Uterus (tissue), 4 donors: ENCODE measurements around the gene ITGA2. TPM values are rescaled to one million over a fixed set of nuclear protein-coding genes. Genes with fewer than 3 reads are reported as not detected.

Source experiments
- DNase-seq, 2 donors: peaks; one replicate each; pipeline ENCODE4 v3.0.0-alpha.2; 2019 to 2020
- H3K27ac ChIP-seq, 2 donors: fragments of 200-600 bp; sonication (generic); 1 replicate in 1 of 2; 2 replicates in 1 of 2; pipeline ENCODE4 v1.5.1; 2016 to 2018
- H3K27me3 ChIP-seq, 2 donors: fragments of 200-600 bp; sonication (generic); one replicate each; pipeline ENCODE4 v1.5.1; 2018 to 2019; ENCODE audit warnings: control low read depth in 1 of 2
- H3K36me3 ChIP-seq, 2 donors: fragments of 200-600 bp; sonication (generic); one replicate each; pipeline ENCODE4 v1.5.1; 2019; ENCODE audit warnings: control low read depth in 1 of 2
- H3K4me1 ChIP-seq, 2 donors: fragments of 200-600 bp; sonication (generic); one replicate each; pipeline ENCODE4 v1.5.1; 2018 to 2019; ENCODE audit warnings: control low read depth in 1 of 2
- H3K4me3 ChIP-seq, 2 donors: fragments of 200-600 bp; sonication (generic); 1 replicate in 1 of 2; 2 replicates in 1 of 2; pipeline ENCODE4 v1.5.1; 2018 to 2019; ENCODE audit warnings: mild to moderate bottlenecking in 1 of 2
- H3K9me3 ChIP-seq, 2 donors: fragments of 200-600 bp; sonication (generic); one replicate each; pipeline ENCODE4 v1.5.1; 2019; ENCODE audit warnings: control low read depth in 1 of 2
- POLR2A ChIP-seq, 2 donors: fragments of 450-650 bp; IDR thresholded peaks; one replicate each; pipeline ENCODE4 v1.6.1; 2016; ENCODE audit warnings: antibody characterized with exemption in 2 of 2, mild to moderate bottlenecking in 1 of 2, moderate library complexity in 1 of 2
- intact Hi-C: fragments of 100-400 bp; cut with DNase I; formaldehyde crosslinking; loops from one replicate; pipeline ENCODE4 v1.15.1; 2023; ENCODE audit warnings: low total_unique reads
- total RNA-seq, 4 donors: library from RNA; depleted of rRNA in 3 of 4; stranded (reverse); fragments of >200 nt in 3 of 4; gene quantifications; one replicate each; pipeline versions ENCODE4 v1.1.0 to v1.2.4, GENCODE V29; 2014 to 2023
- TF ChIP-seq, protein P1 (sequence below), 4 experiments: fragments of 200-600 bp in 2 of 4; fragments of 450-650 bp in 2 of 4; sonication (generic) in 2 of 4; IDR thresholded peaks; one replicate each; pipeline ENCODE4 v1.5.1; 2016 to 2019; ENCODE audit warnings: antibody characterized with exemption in 4 of 4, mild to moderate bottlenecking in 2 of 4, moderate library complexity in 1 of 4
- donor health status: DM: yes; HTN: yes; CAD: no.

The ITGA2 gene
- total RNA-seq, 4 donors from 2014 or later, result 1.3 to 22.4 (median 4.5) TPM

DNA sequence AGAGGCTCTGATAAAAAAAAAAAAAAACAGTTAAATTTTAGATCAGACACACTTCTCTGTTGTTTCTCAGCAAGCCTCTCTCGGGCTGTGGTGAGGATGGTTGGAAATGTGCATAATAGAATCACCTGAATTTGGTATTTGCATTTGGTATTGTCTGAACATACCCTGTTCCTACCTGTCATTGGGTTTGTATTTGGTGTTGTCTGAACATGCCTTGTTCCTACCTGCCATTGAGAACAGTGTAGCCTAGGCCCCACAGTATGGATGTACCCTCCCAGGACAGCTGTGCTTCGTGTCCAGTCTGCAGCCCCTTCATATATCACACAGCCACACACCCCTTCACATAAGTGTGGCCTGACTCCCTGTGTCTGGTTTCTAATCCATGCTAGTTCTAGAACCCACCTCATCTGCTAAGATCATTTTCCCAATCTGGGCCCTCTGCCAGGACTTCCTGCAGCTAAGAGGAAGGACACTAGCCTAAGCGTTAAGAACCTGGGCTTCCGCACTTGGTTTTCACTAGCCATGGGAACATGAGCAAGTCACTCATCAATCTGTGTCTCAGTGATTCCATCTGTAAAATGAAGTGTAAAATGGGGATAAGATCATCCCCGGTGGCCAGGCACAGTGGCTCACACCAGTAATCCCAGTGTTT is 49.2 kb downstream of the ITGA2 start:
- H3K9me3 ChIP-seq, result no peaks in the 10 kb centered on the region
- no peak overlapping the region for H3K4me3 ChIP-seq
- intact Hi-C loops, result no loop called here
- H3K4me1 ChIP-seq, result peaks cover 0 to 4% of the 10 kb centered on the region in 2 donors
- H3K36me3 ChIP-seq, result no peaks in the 10 kb centered on the region
- H3K27ac ChIP-seq, result no peak overlapping the region
- no peaks in the 10 kb centered on the region for H3K27me3 ChIP-seq
- no peak for DNase-seq
- no peak for TF ChIP-seq POLR2A (IDR thresholded peaks at IDR 0.05)
- TF ChIP-seq, protein P1, sequence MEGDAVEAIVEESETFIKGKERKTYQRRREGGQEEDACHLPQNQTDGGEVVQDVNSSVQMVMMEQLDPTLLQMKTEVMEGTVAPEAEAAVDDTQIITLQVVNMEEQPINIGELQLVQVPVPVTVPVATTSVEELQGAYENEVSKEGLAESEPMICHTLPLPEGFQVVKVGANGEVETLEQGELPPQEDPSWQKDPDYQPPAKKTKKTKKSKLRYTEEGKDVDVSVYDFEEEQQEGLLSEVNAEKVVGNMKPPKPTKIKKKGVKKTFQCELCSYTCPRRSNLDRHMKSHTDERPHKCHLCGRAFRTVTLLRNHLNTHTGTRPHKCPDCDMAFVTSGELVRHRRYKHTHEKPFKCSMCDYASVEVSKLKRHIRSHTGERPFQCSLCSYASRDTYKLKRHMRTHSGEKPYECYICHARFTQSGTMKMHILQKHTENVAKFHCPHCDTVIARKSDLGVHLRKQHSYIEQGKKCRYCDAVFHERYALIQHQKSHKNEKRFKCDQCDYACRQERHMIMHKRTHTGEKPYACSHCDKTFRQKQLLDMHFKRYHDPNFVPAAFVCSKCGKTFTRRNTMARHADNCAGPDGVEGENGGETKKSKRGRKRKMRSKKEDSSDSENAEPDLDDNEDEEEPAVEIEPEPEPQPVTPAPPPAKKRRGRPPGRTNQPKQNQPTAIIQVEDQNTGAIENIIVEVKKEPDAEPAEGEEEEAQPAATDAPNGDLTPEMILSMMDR (IDR thresholded peaks at IDR 0.05), result no peak

DNA sequence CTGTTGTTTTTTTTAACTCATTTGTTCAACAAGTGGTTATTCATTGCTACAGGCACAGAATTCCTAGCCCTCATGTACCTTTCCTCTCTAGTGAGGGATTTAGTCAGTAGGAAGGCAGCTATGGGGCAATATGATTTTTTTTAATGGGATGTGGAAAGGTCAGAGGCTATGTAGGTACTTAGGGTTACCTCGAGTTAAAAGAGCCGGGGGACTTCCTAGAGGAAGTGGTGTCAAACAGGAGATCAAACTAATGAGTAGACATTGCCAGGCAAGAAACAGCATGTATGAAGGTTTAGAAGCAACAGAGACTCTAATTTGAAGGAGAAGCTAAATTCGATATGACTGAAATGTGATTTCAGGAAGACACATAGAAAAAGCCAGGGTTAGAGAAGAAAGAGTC is 50.7 kb downstream of the ITGA2 start:
- H3K27me3 ChIP-seq, result no peaks in the 10 kb centered on the region
- intact Hi-C loops, result no loop called here
- H3K36me3 ChIP-seq, result no peaks in the 10 kb centered on the region
- H3K9me3 ChIP-seq, result no peaks in the 10 kb centered on the region
- no peak overlapping the region for H3K27ac ChIP-seq
- no peak for TF ChIP-seq POLR2A (IDR thresholded peaks at IDR 0.05)
- TF ChIP-seq, protein P1 (IDR thresholded peaks at IDR 0.05), result no peak
- H3K4me1 ChIP-seq, result peaks cover 0 to 4% of the 10 kb centered on the region in 2 donors
- no peak overlapping the region for H3K4me3 ChIP-seq
- no peak for DNase-seq

DNA sequence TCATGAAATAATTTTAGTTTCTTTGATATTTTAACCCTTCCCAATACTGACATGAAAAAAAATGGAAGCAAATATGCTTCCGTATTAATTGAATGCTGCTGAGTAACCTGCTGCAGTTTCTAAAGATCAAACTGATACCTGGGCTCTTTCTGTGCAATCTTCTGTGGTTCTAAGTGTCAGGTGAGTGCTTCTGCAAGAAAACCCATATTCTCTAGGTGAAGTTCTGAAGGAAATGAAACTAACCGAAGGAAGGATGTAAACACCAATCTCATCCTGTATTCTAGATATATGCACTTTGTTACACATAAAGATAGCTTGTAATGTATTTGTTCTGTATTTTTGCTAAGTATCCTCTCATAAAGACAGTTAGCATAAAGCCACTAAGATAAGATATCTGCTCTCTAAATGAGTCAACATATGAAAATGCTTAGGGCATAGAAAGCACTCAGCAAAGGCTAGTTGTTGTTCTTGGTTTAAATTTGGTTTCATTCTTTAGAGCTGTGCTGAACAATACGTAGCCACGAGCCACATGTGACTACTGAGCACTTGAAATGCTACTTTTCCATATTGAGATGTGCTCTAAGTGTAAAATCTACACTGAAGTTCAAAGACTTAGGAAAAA is 52.0 kb downstream of the ITGA2 start:
- Histone ChIP-seq H3K4me3 (no peak overlapping the region), H3K27me3 (no peaks in the 10 kb centered on the region), H3K36me3 (no peaks in the 10 kb centered on the region), H3K4me1 (peaks cover 0 to 4% of the 10 kb centered on the region in 2 donors), H3K9me3 (no peaks in the 10 kb centered on the region), H3K27ac (no peak overlapping the region)
- TF ChIP-seq POLR2A (IDR thresholded peaks at IDR 0.05), result no peak
- TF ChIP-seq, protein P1 (IDR thresholded peaks at IDR 0.05), result no peak
- DNase-seq, result no peak
- intact Hi-C loops, result no loop called here

DNA sequence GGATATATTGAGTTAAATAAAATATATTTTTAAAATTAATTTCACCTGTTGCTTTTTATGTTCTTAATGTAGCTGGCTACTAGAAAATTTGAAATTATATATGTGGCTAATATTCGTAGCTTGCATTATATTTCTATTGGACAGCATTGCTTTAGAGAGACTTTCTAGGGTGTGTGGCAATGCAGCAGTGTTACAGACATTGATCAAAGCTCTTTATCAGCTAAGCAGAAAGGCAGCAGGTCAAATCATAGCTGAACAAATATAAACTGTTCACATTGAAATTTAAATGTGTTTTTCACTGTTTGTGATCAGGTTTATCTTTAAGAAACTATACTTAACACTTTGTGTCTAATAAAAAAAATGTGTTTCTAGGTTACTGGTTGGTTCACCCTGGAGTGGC is 52.6 kb downstream of the ITGA2 start:
- intact Hi-C loops, result no loop called here
- no peak for DNase-seq
- Histone ChIP-seq H3K27me3 (no peaks in the 10 kb centered on the region), H3K9me3 (no peaks in the 10 kb centered on the region), H3K36me3 (no peaks in the 10 kb centered on the region), H3K4me3 (no peak overlapping the region), H3K27ac (no peak overlapping the region), H3K4me1 (peaks cover 0 to 4% of the 10 kb centered on the region in 2 donors)
- TF ChIP-seq, protein P1 (IDR thresholded peaks at IDR 0.05), result no peak
- TF ChIP-seq POLR2A (IDR thresholded peaks at IDR 0.05), result no peak

DNA sequence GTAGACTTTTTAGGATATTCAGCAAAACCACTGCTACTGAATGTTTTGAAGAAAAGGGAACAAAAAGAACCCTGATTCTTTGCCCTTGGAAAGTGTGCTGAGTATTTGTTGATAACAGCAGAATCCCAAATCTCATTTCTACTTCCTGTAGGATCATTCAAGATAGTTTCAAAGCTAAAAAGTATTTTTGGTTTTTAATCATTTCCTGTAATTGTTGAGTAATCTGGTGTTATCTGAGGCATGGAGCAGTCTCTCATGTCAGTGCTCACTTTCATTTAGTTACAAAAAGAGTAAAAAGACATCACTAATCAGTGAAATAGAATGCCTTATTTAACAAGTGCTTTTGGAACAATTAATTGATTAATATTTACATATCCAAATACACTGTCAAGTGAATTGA is 56.1 kb downstream of the ITGA2 start:
- DNase-seq, result no peak
- H3K27ac ChIP-seq, result no peak overlapping the region
- no peaks in the 10 kb centered on the region for H3K36me3 ChIP-seq
- intact Hi-C loops, result no loop called here
- H3K9me3 ChIP-seq, result no peaks in the 10 kb centered on the region
- no peaks in the 10 kb centered on the region for H3K4me1 ChIP-seq
- H3K27me3 ChIP-seq, result no peaks in the 10 kb centered on the region
- no peak overlapping the region for H3K4me3 ChIP-seq
- TF ChIP-seq, protein P1 (IDR thresholded peaks at IDR 0.05), result no peak
- no peak for TF ChIP-seq POLR2A (IDR thresholded peaks at IDR 0.05)
